Measurements from ENCODE around the gene DDX51. TPM values are rescaled to one million over a fixed set of nuclear protein-coding genes. Genes with fewer than 3 reads are reported as not detected.

Gene DDX51
- total RNA-seq, 1 donor from 2014 or later: 55.5 TPM

GRCh38 chr12:132182711-132183365 lies 38.7 kb upstream of the DDX51 start:
- Mint-ChIP-seq H3K27me3 (peaks cover 10% of the 10 kb centered on the region), H3K36me3 (ENCODE audit: low read depth) (peaks cover 7% of the 10 kb centered on the region), H3K9me3 (no peaks in the 10 kb centered on the region), H3K27ac (no peak overlapping the region), H3K4me3 (no peak overlapping the region), H3K4me1 (peaks cover 35% of the 10 kb centered on the region)
- DNase-seq: no peak
- intact Hi-C loops (cut with micrococcal nuclease): no loop called here

- Mint-ChIP-seq H3K27ac (no peak overlapping the region), H3K36me3 (ENCODE audit: low read depth) (peaks cover 7% of the 10 kb centered on the region), H3K4me3 (no peak overlapping the region), H3K27me3 (peaks cover 10% of the 10 kb centered on the region), H3K4me1 (peaks cover 32% of the 10 kb centered on the region), H3K9me3 (no peaks in the 10 kb centered on the region)
- intact Hi-C loops (cut with micrococcal nuclease): no loop called here
- DNase-seq: no peak
Observed at GRCh38 chr12:132182206-132182710, 38.1 kb upstream of the DDX51 start.

GRCh38 chr12:132181570-132182200 lies 37.6 kb upstream of the DDX51 start:
- peaks cover 7% of the 10 kb centered on the region for H3K36me3 Mint-ChIP-seq (ENCODE audit: low read depth)

GRCh38 chr12:132180648-132181546 lies 36.8 kb upstream of the DDX51 start:
- Mint-ChIP-seq H3K4me1 (peaks cover 24% of the 10 kb centered on the region), H3K4me3 (no peak overlapping the region), H3K9me3 (no peaks in the 10 kb centered on the region), H3K27me3 (peaks cover 10% of the 10 kb centered on the region), H3K36me3 (ENCODE audit: low read depth) (peaks cover 5% of the 10 kb centered on the region), H3K27ac (no peak overlapping the region)
- intact Hi-C loops (cut with micrococcal nuclease): no loop called here
- DNase-seq: no peak

More at GRCh38 chr12:132181570-132182200, 37.6 kb upstream of the DDX51 start:
- H3K9me3 Mint-ChIP-seq: no peaks in the 10 kb centered on the region
- intact Hi-C loops (cut with micrococcal nuclease): no loop called here
- H3K27ac Mint-ChIP-seq: no peak overlapping the region
- DNase-seq: no peak
- peaks cover 30% of the 10 kb centered on the region for H3K4me1 Mint-ChIP-seq
- peaks cover 10% of the 10 kb centered on the region for H3K27me3 Mint-ChIP-seq
- H3K4me3 Mint-ChIP-seq: no peak overlapping the region

GRCh38 chr12:132179431-132180362 lies 35.6 kb upstream of the DDX51 start:
- Mint-ChIP-seq H3K27ac (no peak overlapping the region), H3K4me1 (peaks cover 19% of the 10 kb centered on the region), H3K9me3 (no peaks in the 10 kb centered on the region), H3K4me3 (no peak overlapping the region), H3K27me3 (peaks cover 8% of the 10 kb centered on the region), H3K36me3 (ENCODE audit: low read depth) (peaks cover 2% of the 10 kb centered on the region)
- DNase-seq: no peak
- intact Hi-C loops (cut with micrococcal nuclease): no loop called here

GRCh38 chr12:132178801-132179401 lies 34.8 kb upstream of the DDX51 start:
- Mint-ChIP-seq H3K9me3 (no peaks in the 10 kb centered on the region), H3K27me3 (peaks cover 4% of the 10 kb centered on the region), H3K4me3 (peak overlapping the region; percentile 63), H3K36me3 (ENCODE audit: low read depth) (no peaks in the 10 kb centered on the region), H3K4me1 (peaks cover 16% of the 10 kb centered on the region), H3K27ac (peak overlapping the region; percentile 50)
- peak; percentile 80 for DNase-seq
- intact Hi-C loops (cut with micrococcal nuclease): no loop called here

GRCh38 chr12:132178316-132178715 lies 34.2 kb upstream of the DDX51 start:
- peaks cover 17% of the 10 kb centered on the region for H3K4me1 Mint-ChIP-seq
- DNase-seq: no peak
- H3K27ac Mint-ChIP-seq: no peak overlapping the region
- H3K9me3 Mint-ChIP-seq: no peaks in the 10 kb centered on the region
- no peaks in the 10 kb centered on the region for H3K36me3 Mint-ChIP-seq (ENCODE audit: low read depth)
- intact Hi-C loops (cut with micrococcal nuclease): no loop called here
- peak overlapping the region; percentile 63 for H3K4me3 Mint-ChIP-seq
- peaks cover 2% of the 10 kb centered on the region for H3K27me3 Mint-ChIP-seq

GRCh38 chr12:132176920-132177551 lies 32.9 kb upstream of the DDX51 start:
- H3K27ac Mint-ChIP-seq: no peak overlapping the region
- H3K4me3 Mint-ChIP-seq: no peak overlapping the region
- peaks cover 25% of the 10 kb centered on the region for H3K4me1 Mint-ChIP-seq
- no peaks in the 10 kb centered on the region for H3K36me3 Mint-ChIP-seq (ENCODE audit: low read depth)
- H3K27me3 Mint-ChIP-seq: peaks cover 2% of the 10 kb centered on the region
- intact Hi-C loops (cut with micrococcal nuclease): no loop called here
- no peaks in the 10 kb centered on the region for H3K9me3 Mint-ChIP-seq
- no peak for DNase-seq

GRCh38 chr12:132176385-132176919 lies 32.3 kb upstream of the DDX51 start:
- Mint-ChIP-seq H3K27me3 (peaks cover 2% of the 10 kb centered on the region), H3K4me3 (no peak overlapping the region), H3K36me3 (ENCODE audit: low read depth) (no peaks in the 10 kb centered on the region), H3K9me3 (no peaks in the 10 kb centered on the region), H3K27ac (no peak overlapping the region), H3K4me1 (peaks cover 25% of the 10 kb centered on the region)
- intact Hi-C loops (cut with micrococcal nuclease): no loop called here
- DNase-seq: no peak

- Mint-ChIP-seq H3K9me3 (no peaks in the 10 kb centered on the region), H3K4me3 (no peak overlapping the region), H3K36me3 (ENCODE audit: low read depth) (no peaks in the 10 kb centered on the region), H3K4me1 (peaks cover 25% of the 10 kb centered on the region), H3K27me3 (peaks cover 2% of the 10 kb centered on the region), H3K27ac (no peak overlapping the region)
- no peak for DNase-seq
- intact Hi-C loops (cut with micrococcal nuclease): no loop called here
Observed at GRCh38 chr12:132175496-132176384, 31.6 kb upstream of the DDX51 start.

- peaks cover 22% of the 10 kb centered on the region for H3K4me1 Mint-ChIP-seq
- no peak overlapping the region for H3K27ac Mint-ChIP-seq
- no peaks in the 10 kb centered on the region for H3K36me3 Mint-ChIP-seq (ENCODE audit: low read depth)
- peaks cover 2% of the 10 kb centered on the region for H3K27me3 Mint-ChIP-seq
- intact Hi-C loops (cut with micrococcal nuclease): no loop called here
- DNase-seq: no peak
- H3K4me3 Mint-ChIP-seq: no peak overlapping the region
- H3K9me3 Mint-ChIP-seq: no peaks in the 10 kb centered on the region
Observed at GRCh38 chr12:132174839-132175490, 30.8 kb upstream of the DDX51 start.

Measured in activated CD4-positive, alpha-beta T cell treated with anti-CD3 and anti-CD28 coated beads, Interleukin-2, amount 10 ng/mL, durations not matched to agents 24 days and 14 days (primary cell).